ENCODE data around the gene CBX2.

The CBX2 gene

DNA sequence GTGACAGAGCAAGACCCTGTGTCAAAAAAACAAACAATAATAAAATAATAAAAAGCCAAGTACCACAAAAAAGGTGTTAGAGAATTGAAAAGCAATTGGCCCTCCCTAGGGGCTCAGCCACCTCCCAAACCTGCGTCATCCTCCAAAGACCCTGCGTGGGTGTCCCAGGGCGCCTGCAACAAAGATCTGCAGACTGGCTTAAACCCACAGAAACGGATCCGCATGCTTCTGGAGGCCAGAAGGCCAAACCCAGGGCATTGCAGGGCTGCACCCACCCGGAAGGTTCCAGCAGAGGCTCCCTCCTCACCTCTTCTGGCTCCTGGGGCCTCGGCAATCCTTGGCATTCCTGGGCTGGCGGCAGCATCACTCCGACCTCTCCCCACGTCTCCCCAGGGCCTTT lies 45.7 kb upstream of the CBX2 start:
- Histone ChIP-seq H3K4me1 (ENCODE audit: insufficient read depth, low read length, severe bottlenecking) (peaks cover 31% of the 10 kb centered on the region), H3K4me2 (ENCODE audit: low read length) (peak overlapping the region; percentile 79), H3K36me3 (ENCODE audit: insufficient read depth, low read length) (no peaks in the 10 kb centered on the region), H3F3A (ENCODE audit: insufficient read depth, low read length) (no peaks in the 10 kb centered on the region), H3K27me3 (ENCODE audit: insufficient read depth, low read length) (no peaks in the 10 kb centered on the region), H3K9me2 (ENCODE audit: low read depth, low read length) (no peaks in the 10 kb centered on the region), H3K79me2 (ENCODE audit: insufficient read depth, low read length) (no peaks in the 10 kb centered on the region), H4K20me1 (ENCODE audit: insufficient read depth, low read length) (no peaks in the 10 kb centered on the region), H3K27ac (ENCODE audit: low read depth, low read length, poor library complexity, severe bottlenecking) (no peak overlapping the region), H3K4me3 (ENCODE audit: low read depth, low read length, poor library complexity, severe bottlenecking) (peak overlapping the region; percentile 58), H2AFZ (ENCODE audit: low read length) (0 out of 2 replicates have a peak overlapping the region, but pooled peaks have one; percentile 1), H3K9ac (ENCODE audit: low read length) (peak overlapping the region; percentile 61), H3K9me3 (ENCODE audit: low read length) (no peaks in the 10 kb centered on the region)
- TF ChIP-seq CTCF (IDR thresholded peaks at IDR 0.05; ENCODE audit: low read length): no peak

GRCh38 chr17:79732804-79733691 lies 44.9 kb upstream of the CBX2 start:
- no peak overlapping the region for H3K27ac ChIP-seq (ENCODE audit: low read depth, low read length, poor library complexity, severe bottlenecking)
- H3K79me2 ChIP-seq (ENCODE audit: insufficient read depth, low read length): no peaks in the 10 kb centered on the region
- H3F3A ChIP-seq (ENCODE audit: insufficient read depth, low read length): no peaks in the 10 kb centered on the region
- no peaks in the 10 kb centered on the region for H3K9me2 ChIP-seq (ENCODE audit: low read depth, low read length)
- H2AFZ ChIP-seq (ENCODE audit: low read length): 0 out of 2 replicates have a peak overlapping the region, but pooled peaks have one; percentile 1
- H3K36me3 ChIP-seq (ENCODE audit: insufficient read depth, low read length): no peaks in the 10 kb centered on the region
- H3K9me3 ChIP-seq (ENCODE audit: low read length): no peaks in the 10 kb centered on the region
- peak overlapping the region; percentile 61 for H3K9ac ChIP-seq (ENCODE audit: low read length)
- H3K4me2 ChIP-seq (ENCODE audit: low read length): peak overlapping the region; percentile 79
- no peaks in the 10 kb centered on the region for H4K20me1 ChIP-seq (ENCODE audit: insufficient read depth, low read length)
- TF ChIP-seq EZH2 (IDR thresholded peaks at IDR 0.05; ENCODE audit: borderline replicate concordance, low read length) (no peak), CTCF (IDR thresholded peaks at IDR 0.05; ENCODE audit: low read length) (no peak)
- no peaks in the 10 kb centered on the region for H3K27me3 ChIP-seq (ENCODE audit: insufficient read depth, low read length)
- H3K4me3 ChIP-seq (ENCODE audit: low read depth, low read length, poor library complexity, severe bottlenecking): peak overlapping the region; percentile 58
- peaks cover 27% of the 10 kb centered on the region for H3K4me1 ChIP-seq (ENCODE audit: insufficient read depth, low read length, severe bottlenecking)

DNA sequence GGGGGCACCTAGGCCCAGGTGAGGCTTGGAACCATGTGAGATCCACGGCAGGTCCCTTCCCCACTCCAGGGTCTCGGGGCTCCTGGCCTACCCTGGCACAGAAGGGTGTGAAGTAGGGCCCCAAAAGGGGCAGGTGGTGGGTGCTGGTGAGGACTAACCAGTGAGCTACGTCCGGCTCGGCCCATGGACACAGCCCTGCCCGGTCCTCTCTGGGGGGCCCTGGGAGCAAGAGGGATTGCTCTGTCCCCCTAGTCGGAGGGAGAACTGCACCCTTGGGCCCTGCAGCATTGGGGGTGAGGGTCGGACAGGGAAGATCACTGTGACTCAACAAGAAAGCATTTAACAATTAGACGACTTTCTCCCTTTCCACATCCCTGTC lies 44.3 kb upstream of the CBX2 start:
- Histone ChIP-seq H3K27me3 (ENCODE audit: insufficient read depth, low read length) (no peaks in the 10 kb centered on the region), H3K4me3 (ENCODE audit: low read depth, low read length, poor library complexity, severe bottlenecking) (peak overlapping the region; percentile 58), H3K79me2 (ENCODE audit: insufficient read depth, low read length) (no peaks in the 10 kb centered on the region), H3F3A (ENCODE audit: insufficient read depth, low read length) (no peaks in the 10 kb centered on the region), H3K9ac (ENCODE audit: low read length) (no peak overlapping the region), H3K9me3 (ENCODE audit: low read length) (no peaks in the 10 kb centered on the region), H4K20me1 (ENCODE audit: insufficient read depth, low read length) (no peaks in the 10 kb centered on the region), H3K36me3 (ENCODE audit: insufficient read depth, low read length) (no peaks in the 10 kb centered on the region), H3K27ac (ENCODE audit: low read depth, low read length, poor library complexity, severe bottlenecking) (no peak overlapping the region), H2AFZ (ENCODE audit: low read length) (no peak overlapping the region), H3K9me2 (ENCODE audit: low read depth, low read length) (no peaks in the 10 kb centered on the region), H3K4me2 (ENCODE audit: low read length) (peak overlapping the region; percentile 79), H3K4me1 (ENCODE audit: insufficient read depth, low read length, severe bottlenecking) (peaks cover 21% of the 10 kb centered on the region)
- TF ChIP-seq EZH2 (IDR thresholded peaks at IDR 0.05; ENCODE audit: borderline replicate concordance, low read length): no peak
- no peak for TF ChIP-seq CTCF (IDR thresholded peaks at IDR 0.05; ENCODE audit: low read length)
